ENCODE measurements around the gene SMAD9.
A peak's percentile ranks its signal among the peaks of the same experiment; 100 is the strongest.

The SMAD9 gene

GRCh38 chr13:36862002-36862685, 57.9 kb downstream of the SMAD9 start:
- DNase-seq = no peak

- no peak for DNase-seq
These were observed 60.8 kb downstream of the SMAD9 start for GRCh38 chr13:36859259-36859658.

GRCh38 chr13:36858290-36858689, 61.7 kb downstream of the SMAD9 start:
- DNase-seq = no peak

GRCh38 chr13:36857253-36857652, 62.8 kb downstream of the SMAD9 start:
- no peak for DNase-seq

GRCh38 chr13:36850790-36851438, 69.1 kb downstream of the SMAD9 start:
- DNase-seq = no peak

GRCh38 chr13:36848199-36848982, 71.6 kb downstream of the SMAD9 start:
- DNase-seq = no peak

GRCh38 chr13:36847606-36848005, 72.4 kb downstream of the SMAD9 start:
- no peak for DNase-seq

- DNase-seq = no peak
These were observed 78.6 kb downstream of the SMAD9 start for GRCh38 chr13:36841391-36841790.

GRCh38 chr13:36840718-36841250, 79.3 kb downstream of the SMAD9 start:
- DNase-seq = no peak

GRCh38 chr13:36839981-36840380, 80.1 kb downstream of the SMAD9 start:
- no peak for DNase-seq

- no peak for DNase-seq
These were observed 80.8 kb downstream of the SMAD9 start for GRCh38 chr13:36839281-36839680.

GRCh38 chr13:36837354-36838092, 82.5 kb downstream of the SMAD9 start:
- no peak for DNase-seq

- no peak for DNase-seq
These were observed 85.7 kb downstream of the SMAD9 start for GRCh38 chr13:36834299-36834698.

- no peak for DNase-seq
These were observed 88.7 kb downstream of the SMAD9 start for GRCh38 chr13:36831291-36831690.

GRCh38 chr13:36829753-36830152, 90.3 kb downstream of the SMAD9 start:
- no peak for DNase-seq

- no peak for DNase-seq
These were observed 97.3 kb downstream of the SMAD9 start for GRCh38 chr13:36822785-36823184.

- DNase-seq = no peak
These were observed 99.8 kb downstream of the SMAD9 start for GRCh38 chr13:36820222-36820621.

- DNase-seq = peak; percentile 13
These were observed 100.3 kb downstream of the SMAD9 start for GRCh38 chr13:36819739-36820090.

- peak; percentile 93 for DNase-seq
These were observed 101.0 kb downstream of the SMAD9 start, which contains the start of gene RFXAP for GRCh38 chr13:36818804-36819738. RFXAP (plus strand) TSS chr13:36819222; CDS start chr13:36819358, 136 bp downstream.

GRCh38 chr13:36817996-36818803, 101.8 kb downstream of the SMAD9 start:
- no peak for DNase-seq

GRCh38 chr13:36815062-36815461, 105.0 kb downstream of the SMAD9 start:
- no peak for DNase-seq
